NCI-H2196 treated with DMSO at 0.1 percent for 48 hours (cell line): ENCODE results near the gene HTR4.

Experiments
- DNase-seq: peaks from one replicate; lab custom pipeline; 2025; ENCODE audit not compliant: unreplicated experiment; lab: John Stamatoyannopoulos, UW

The HTR4 gene

GRCh38 chr5:148615644-148616275 is 38.6 kb downstream of the HTR4 start:
- peak; percentile 22 for DNase-seq

- no peak for DNase-seq
These were observed 46.9 kb downstream of the HTR4 start for GRCh38 chr5:148607406-148607805.

GRCh38 chr5:148606296-148606695 is 48.0 kb downstream of the HTR4 start:
- DNase-seq = no peak

GRCh38 chr5:148599187-148599586 is 55.1 kb downstream of the HTR4 start:
- DNase-seq = no peak

GRCh38 chr5:148595697-148596096 is 58.6 kb downstream of the HTR4 start:
- DNase-seq = no peak

GRCh38 chr5:148586796-148587195 is 67.5 kb downstream of the HTR4 start:
- DNase-seq = no peak

- no peak for DNase-seq
These were observed 68.3 kb downstream of the HTR4 start for GRCh38 chr5:148585988-148586387.

- no peak for DNase-seq
These were observed 70.2 kb downstream of the HTR4 start for GRCh38 chr5:148584103-148584502.

GRCh38 chr5:148583421-148583965 is 70.8 kb downstream of the HTR4 start:
- no peak for DNase-seq

GRCh38 chr5:148574167-148574566 is 80.2 kb downstream of the HTR4 start:
- no peak for DNase-seq

- no peak for DNase-seq
These were observed 81.0 kb downstream of the HTR4 start for GRCh38 chr5:148573374-148573773.

- DNase-seq = peak; percentile 32
These were observed 84.4 kb downstream of the HTR4 start for GRCh38 chr5:148569948-148570347.

GRCh38 chr5:148565148-148565547 is 89.2 kb downstream of the HTR4 start:
- no peak for DNase-seq

GRCh38 chr5:148563021-148563420 is 91.3 kb downstream of the HTR4 start:
- DNase-seq = no peak

- no peak for DNase-seq
These were observed 92.5 kb downstream of the HTR4 start for GRCh38 chr5:148561801-148562311.

GRCh38 chr5:148559461-148559860 is 94.9 kb downstream of the HTR4 start:
- DNase-seq = no peak

- no peak for DNase-seq
These were observed 95.4 kb downstream of the HTR4 start for GRCh38 chr5:148558892-148559291.

GRCh38 chr5:148556835-148557234 is 97.5 kb downstream of the HTR4 start:
- no peak for DNase-seq

GRCh38 chr5:148554621-148555020 is 99.7 kb downstream of the HTR4 start:
- no peak for DNase-seq

- DNase-seq = no peak
These were observed 110.6 kb downstream of the HTR4 start for GRCh38 chr5:148543727-148544126.

- DNase-seq = no peak
These were observed 111.5 kb downstream of the HTR4 start for GRCh38 chr5:148542812-148543211.

- DNase-seq = no peak
These were observed 113.1 kb downstream of the HTR4 start for GRCh38 chr5:148541054-148541835.
